SK-N-SH (cell line): ENCODE results near the gene SAMD4B. TPM values are rescaled to one million over a fixed set of nuclear protein-coding genes. Genes with fewer than 3 reads are reported as not detected.

ENCODE experiments used
- CTCF ChIA-PET: fragments of 300-600, 350-600 bp; formaldehyde crosslinking; extraction: SDS; loops from one replicate; lab custom pipeline; 2021; lab: Yijun Ruan, JAX
- POLR2A ChIA-PET: fragments of 350-600 bp; sonication (Branson Sonifier 250); formaldehyde crosslinking; extraction: SDS; loops from one replicate; lab custom pipeline; 2020; ENCODE audit warnings: antibody characterized with exemption, inconsistent platforms; lab: Yijun Ruan, JAX
- DNase-seq: peaks from one replicate; pipeline ENCODE4 v3.0.0; 2012
- H2AFZ ChIP-seq: fragments of 200-600 bp; sonication (generic); 2 replicates; pipeline ENCODE4 v1.8.1; 2016; ENCODE audit warnings: antibody characterized with exemption, mild to moderate bottlenecking, low read depth
- H3F3A ChIP-seq: fragments of 200-600 bp; sonication (generic); replicated peaks from 2 replicates; pipeline ENCODE3; 2016; ENCODE audit warnings: antibody characterized with exemption, mild to moderate bottlenecking; ENCODE audit not compliant: insufficient read depth
- H3K27ac ChIP-seq, 2 experiments: fragments of 200-500 bp in 1 of 2; fragments of 200-600 bp in 1 of 2; sonication (Bioruptor generic) in 1 of 2; sonication (generic), shearing (Covaris generic) in 1 of 2; 2 replicates each; pipeline versions ENCODE4 v1.5.1 to v1.6.1; 2014 to 2016; ENCODE audit warnings: low read depth in 2 of 2, inconsistent platforms in 1 of 2, low read length in 1 of 2, mild to moderate bottlenecking in 1 of 2, mixed read lengths in 1 of 2
- H3K27me3 ChIP-seq: fragments of 200-600 bp; sonication (generic), shearing (Covaris generic); 2 replicates; pipeline ENCODE4 v1.6.1; 2016; ENCODE audit warnings: mixed run types; ENCODE audit not compliant: insufficient read depth
- H3K36me3 ChIP-seq, 2 experiments: fragments of 200-500 bp in 1 of 2; fragments of 200-600 bp in 1 of 2; sonication (Bioruptor generic) in 1 of 2; sonication (generic) in 1 of 2; replicated peaks in 1 of 2; 2 replicates each; pipeline versions ENCODE3 to v1.5.1; 2014 to 2016; ENCODE audit warnings: low read length in 1 of 2, mild to moderate bottlenecking in 1 of 2; ENCODE audit not compliant: insufficient read depth in 2 of 2, control insufficient read depth in 1 of 2
- H3K4me1 ChIP-seq, 2 experiments: fragments of 200-500 bp in 1 of 2; fragments of 200-600 bp in 1 of 2; sonication (Bioruptor generic) in 1 of 2; sonication (generic), shearing (Covaris generic) in 1 of 2; 2 replicates each; pipeline versions ENCODE4 v1.5.1 to v1.6.1; 2014 to 2016; ENCODE audit warnings: low read depth in 1 of 2, low read length in 1 of 2, mixed run types in 1 of 2; ENCODE audit not compliant: insufficient read depth in 2 of 2, control insufficient read depth in 1 of 2
- H3K4me2 ChIP-seq: fragments of 200-600 bp; sonication (generic), shearing (Covaris generic); 2 replicates; pipeline ENCODE4 v1.6.1; 2017; ENCODE audit warnings: mixed run types
- H3K4me3 ChIP-seq, 2 experiments: fragments of 200-500 bp in 1 of 2; fragments of 200-600 bp in 1 of 2; sonication (Bioruptor generic) in 1 of 2; sonication (generic), shearing (Covaris generic) in 1 of 2; 2 replicates each; pipeline versions ENCODE4 v1.5.1 to v1.8.1; 2014 to 2016; ENCODE audit warnings: low read depth in 2 of 2, inconsistent platforms in 1 of 2, low read length in 1 of 2, mild to moderate bottlenecking in 1 of 2, mixed read lengths in 1 of 2, moderate library complexity in 1 of 2
- H3K79me2 ChIP-seq: fragments of 200-600 bp; sonication (generic); 2 replicates; pipeline ENCODE4 v1.8.1; 2017; ENCODE audit warnings: mild to moderate bottlenecking; ENCODE audit not compliant: insufficient read depth
- H3K9ac ChIP-seq: fragments of 200-600 bp; sonication (generic); 2 replicates; pipeline ENCODE4 v1.6.1; 2017; ENCODE audit warnings: mixed run types
- H3K9me2 ChIP-seq: fragments of 200-600 bp; sonication (generic); 2 replicates; pipeline ENCODE4 v1.6.1; 2017; ENCODE audit warnings: mixed run types
- H3K9me3 ChIP-seq: fragments of 200-600 bp; sonication (generic); 2 replicates; pipeline ENCODE4 v1.6.1; 2017; ENCODE audit warnings: mixed run types, mild to moderate bottlenecking, moderate library complexity
- H4K20me1 ChIP-seq: fragments of 200-600 bp; sonication (generic); 2 replicates; pipeline ENCODE4 v1.6.1; 2017; ENCODE audit warnings: mild to moderate bottlenecking, mixed run types; ENCODE audit not compliant: insufficient read depth
- CHD2 ChIP-seq: fragments of 150-350 bp; IDR thresholded peaks from 2 replicates; pipeline ENCODE4 v1.6.1; 2018; ENCODE audit warnings: low read length; ENCODE audit not compliant: partially characterized antibody
- CTCF ChIP-seq: fragments of 200-600 bp; sonication (generic); IDR thresholded peaks from 2 replicates; pipeline ENCODE4 v1.6.1; 2017; ENCODE audit warnings: antibody characterized with exemption, mild to moderate bottlenecking, moderate library complexity
- EP300 ChIP-seq, 2 experiments: IDR thresholded peaks; 2 replicates each; pipeline versions ENCODE4 v1.4.0 to v1.6.1; 2012; ENCODE audit warnings: borderline replicate concordance in 1 of 2, low read depth in 1 of 2, low read length in 1 of 2
- FOSL2 ChIP-seq: IDR thresholded peaks from 2 replicates; pipeline ENCODE4 v1.4.0; 2012; ENCODE audit warnings: low read depth, mild to moderate bottlenecking, moderate library complexity, borderline replicate concordance
- FOXM1 ChIP-seq: IDR thresholded peaks from 2 replicates; pipeline ENCODE4 v1.4.0; 2012; ENCODE audit warnings: low read depth, mild to moderate bottlenecking
- IRF3 ChIP-seq: fragments of 150-350 bp; IDR thresholded peaks from 2 replicates; pipeline ENCODE4 v1.6.1; 2016; ENCODE audit warnings: mild to moderate bottlenecking, low read depth, low read length
- MAX ChIP-seq: IDR thresholded peaks from 2 replicates; pipeline ENCODE4 v1.4.0; 2012; ENCODE audit warnings: low read depth
- MEF2A ChIP-seq: IDR thresholded peaks from 2 replicates; pipeline ENCODE4 v1.4.0; 2012; ENCODE audit warnings: low read depth, borderline replicate concordance
- MXI1 ChIP-seq: IDR thresholded peaks from 2 replicates; pipeline ENCODE4 v1.6.1; 2012; ENCODE audit warnings: mild to moderate bottlenecking, low read depth, low read length, improper control_type of control experiment
- NFIC ChIP-seq: IDR thresholded peaks from 2 replicates; pipeline ENCODE4 v1.4.0; 2012; ENCODE audit warnings: borderline replicate concordance
- RCOR1 ChIP-seq: fragments of 150-350 bp; IDR thresholded peaks from 2 replicates; pipeline ENCODE4 v1.6.1; 2017; ENCODE audit warnings: antibody characterized with exemption, low read length
- REST ChIP-seq: IDR thresholded peaks from 2 replicates; pipeline ENCODE4 v1.6.1; 2012; ENCODE audit warnings: mild to moderate bottlenecking, low read depth, low read length, moderate library complexity
- RFX5 ChIP-seq: IDR thresholded peaks from 2 replicates; pipeline ENCODE4 v1.6.1; 2012; ENCODE audit warnings: mild to moderate bottlenecking, improper control_type of control experiment, low read length
- SIN3A ChIP-seq: IDR thresholded peaks from 2 replicates; pipeline ENCODE4 v1.6.1; 2012; ENCODE audit warnings: low read depth, mild to moderate bottlenecking, low read length, moderate library complexity, borderline replicate concordance
- TAF1 ChIP-seq: IDR thresholded peaks from 2 replicates; pipeline ENCODE4 v1.6.1; 2012; ENCODE audit warnings: low read depth, mild to moderate bottlenecking, low read length, moderate library complexity, borderline replicate concordance
- TCF12 ChIP-seq: IDR thresholded peaks from 2 replicates; pipeline ENCODE4 v1.4.0; 2012
- TEAD4 ChIP-seq: IDR thresholded peaks from 2 replicates; pipeline ENCODE4 v1.4.0; 2012; ENCODE audit warnings: mild to moderate bottlenecking, borderline replicate concordance; ENCODE audit not compliant: insufficient read depth
- YY1 ChIP-seq: IDR thresholded peaks from 2 replicates; pipeline ENCODE4 v1.4.0; 2012; ENCODE audit warnings: low read depth, mild to moderate bottlenecking
- ZBTB33 ChIP-seq: IDR thresholded peaks from 2 replicates; pipeline ENCODE4 v1.4.0; 2012; ENCODE audit warnings: low read depth, borderline replicate concordance
- WGBS: methylation state at CpG from one replicate; pipeline ENCODE4 v1.1.6; 2017; ENCODE audit warnings: low lambda C conversion rate; 5-methylcytosine and 5-hydroxymethylcytosine counted together
- polyA plus RNA-seq, 3 experiments: library from polyadenylated mRNA; depleted of rRNA; stranded (reverse); fragments of >200 nt; gene quantifications; 2 replicates each; pipeline ENCODE4 v1.2.3, GENCODE V29; 2012

Gene SAMD4B
- polyA plus RNA-seq, 1 of the 3 experiments (the other 2 are of a cell fraction) = 83.0 TPM

GRCh38 chr19:39424934-39425333 is 82.7 kb downstream of the SAMD4B start:
- CTCF ChIA-PET = interaction anchor here (1.2 to 3.0 kb wide), 4 partner anchors 7 to 27 kb away, joined by 3 to 15 read pairs (median 5); partner anchors contain the start of gene PLEKHG2

More at GRCh38 chr19:39424934-39425333, 82.7 kb downstream of the SAMD4B start:
- 93% methylated on average over 9 of the region's 16 CpGs for WGBS
- no peak overlapping the region for H3K4me2 ChIP-seq
- H3K79me2 ChIP-seq = no peaks in the 10 kb centered on the region; the same call in 1 of the 2 replicates
- H3K27me3 ChIP-seq = no peaks in the 10 kb centered on the region
- H3K27ac ChIP-seq = no peak overlapping the region
- no peaks in the 10 kb centered on the region for H3K9me2 ChIP-seq
- H3F3A ChIP-seq = peaks cover 33% of the 10 kb centered on the region
- H4K20me1 ChIP-seq = no peaks in the 10 kb centered on the region
- TF ChIP-seq FOSL2 = no peak
- TF ChIP-seq MXI1 = no peak
- no peak for TF ChIP-seq CTCF
- TF ChIP-seq RFX5 = no peak
- no peak for TF ChIP-seq EP300 (IDR thresholded peaks at IDR 0.05; ENCODE audit: borderline replicate concordance in 1 of 2, low read depth in 1 of 2, low read length in 1 of 2)
- TF ChIP-seq CHD2 = no peak
- TF ChIP-seq RCOR1 = no peak
- TF ChIP-seq NFIC = no peak
- TF ChIP-seq TCF12 = no peak
- TF ChIP-seq FOXM1 = no peak
- no peak for TF ChIP-seq SIN3A
- no peak for TF ChIP-seq IRF3
- TF ChIP-seq MAX = no peak
- TF ChIP-seq MEF2A = no peak
- no peak for TF ChIP-seq REST
- no peak for TF ChIP-seq TEAD4
- TF ChIP-seq TAF1 = no peak
- no peak for TF ChIP-seq ZBTB33
- no peak for TF ChIP-seq YY1
- TF ChIP-seq, all 33 proteins: peak for 0
- peaks cover 8 to 12% of the 10 kb centered on the region in 2 experiments; a peak in 3 of 4 replicates for H3K4me1 ChIP-seq
- H2AFZ ChIP-seq = no peak overlapping the region
- H3K36me3 ChIP-seq = peaks cover 8 to 18% of the 10 kb centered on the region in 2 experiments
- no peaks in the 10 kb centered on the region for H3K9me3 ChIP-seq
- DNase-seq = peak; percentile 19
- H3K4me3 ChIP-seq = no peak overlapping the region
- H3K9ac ChIP-seq = no peak overlapping the region
- POLR2A ChIA-PET = interaction anchor here (2.9 kb wide), 1 partner anchor 11 kb away, joined by 17 read pairs; the partner anchor contains the start of gene RPS16
